Testis (tissue), 2 donors: ENCODE measurements around the gene NOS3.

Experiments
- CTCF ChIP-seq, 3 experiments: fragments of 450-650 bp in 2 of 3; fragments of 200-600 bp in 1 of 3; sonication (generic) in 1 of 3; IDR thresholded peaks; one replicate each; pipeline ENCODE4 v1.5.1; 2016 to 2019; ENCODE audit warnings: antibody characterized with exemption in 3 of 3, mild to moderate bottlenecking in 2 of 3, moderate library complexity in 1 of 3
- POLR2A ChIP-seq: fragments of 450-650 bp; IDR thresholded peaks from one replicate; pipeline ENCODE4 v1.6.1; 2017; ENCODE audit warnings: antibody characterized with exemption, mild to moderate bottlenecking, moderate library complexity

GRCh38 chr7:151053096-151053495 is 62.3 kb downstream of the NOS3 start:
- TF ChIP-seq CTCF (IDR thresholded peaks at IDR 0.05) (no peak), POLR2A (no peak)
